HG03432 (cell line): Measurements from ENCODE around the gene OR52B2.

Experiments
- ATAC-seq: cut with Tn5 transposase; IDR thresholded peaks from one replicate; pipeline ENCODE4 v1.9.1; 2021; ENCODE audit warnings: mild to moderate bottlenecking, moderate library complexity; ENCODE audit not compliant: unreplicated experiment

Gene OR52B2

DNA sequence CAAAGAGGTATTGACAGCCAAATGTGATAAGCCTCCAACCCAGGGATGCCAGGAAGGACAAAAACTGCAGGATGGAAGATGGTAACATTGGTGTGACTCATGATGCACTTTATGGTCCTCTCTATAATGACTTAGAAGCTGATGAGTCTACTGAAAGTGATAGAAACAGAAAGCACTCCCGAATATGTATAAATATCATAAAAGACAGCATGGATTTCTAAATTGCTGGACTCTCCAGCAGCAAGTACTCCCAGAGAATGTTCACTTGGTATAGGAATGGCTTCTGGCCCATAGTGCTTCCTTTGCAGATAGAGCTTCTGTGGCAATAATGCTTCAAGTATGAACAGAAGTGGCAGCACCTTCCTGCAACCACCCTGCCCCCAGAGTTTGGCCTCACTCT lies at the start of gene OR52B2:
TSS of gene OR52B2 (minus strand) at position 101 of the 400 bp plus-strand sequence. CDS start at position 101, 0 bp downstream.
- no peak for ATAC-seq

DNA sequence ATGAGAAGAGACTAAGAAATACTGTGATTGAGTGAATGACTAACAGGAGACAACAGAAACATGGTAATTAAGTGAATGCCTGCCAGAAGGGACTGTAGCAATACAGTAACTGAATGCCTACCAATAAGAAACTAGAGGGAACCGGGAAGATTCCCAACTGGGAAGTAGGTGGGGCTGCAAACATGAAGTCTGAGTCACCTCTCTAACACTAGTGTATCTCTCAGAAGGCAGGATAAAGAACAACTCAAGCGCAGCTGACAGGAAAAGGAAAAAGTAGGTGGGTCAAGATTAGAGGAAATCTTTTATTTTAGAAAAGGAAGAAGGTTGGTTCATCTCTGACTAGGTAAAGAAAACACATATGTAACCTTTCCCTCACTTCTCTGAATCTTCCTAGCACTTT lies 49.2 kb upstream of the OR52B2 start:
- no peak for ATAC-seq

DNA sequence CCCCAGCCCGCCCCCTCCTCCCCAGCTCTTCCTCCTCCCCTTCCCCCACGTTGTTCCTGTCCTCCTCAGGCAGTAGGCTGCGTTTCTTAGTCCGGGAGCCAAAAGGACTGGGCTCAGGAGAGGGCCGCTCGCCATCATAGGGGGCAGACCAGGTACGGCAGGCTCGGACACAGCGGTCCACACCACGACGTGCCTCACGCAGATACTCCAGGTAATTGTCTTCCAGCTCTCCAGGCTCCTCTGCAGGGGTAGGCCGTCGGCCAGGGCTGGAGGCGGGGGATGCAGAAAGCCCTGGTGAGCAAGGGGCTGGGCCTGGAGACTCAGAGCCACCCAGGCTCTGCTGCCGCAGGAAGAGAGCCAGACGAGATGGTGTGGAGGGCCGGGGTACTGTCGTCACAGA lies 47.6 kb upstream of the OR52B2 start:
- ATAC-seq, result no peak

DNA sequence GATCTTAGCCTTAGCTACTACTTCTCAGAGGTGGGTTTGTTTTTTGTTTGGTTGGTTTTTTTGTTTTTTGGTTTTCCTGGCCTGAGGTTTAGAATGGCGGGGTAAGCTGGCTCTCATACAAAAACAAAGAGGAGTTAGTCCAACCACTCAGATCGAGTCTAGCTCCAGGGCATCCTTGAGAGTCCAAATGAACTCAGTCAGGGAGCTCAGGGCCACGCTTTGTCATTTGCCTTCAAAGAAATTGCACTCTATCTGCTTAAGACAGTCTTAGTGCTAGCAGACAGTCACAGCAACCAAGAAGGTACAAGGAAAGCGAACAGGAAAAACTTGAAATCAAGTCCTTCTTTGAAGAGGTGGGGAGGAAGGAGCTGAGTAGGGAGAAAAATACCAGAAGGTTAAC lies 46.4 kb upstream of the OR52B2 start:
- ATAC-seq, result no peak

DNA sequence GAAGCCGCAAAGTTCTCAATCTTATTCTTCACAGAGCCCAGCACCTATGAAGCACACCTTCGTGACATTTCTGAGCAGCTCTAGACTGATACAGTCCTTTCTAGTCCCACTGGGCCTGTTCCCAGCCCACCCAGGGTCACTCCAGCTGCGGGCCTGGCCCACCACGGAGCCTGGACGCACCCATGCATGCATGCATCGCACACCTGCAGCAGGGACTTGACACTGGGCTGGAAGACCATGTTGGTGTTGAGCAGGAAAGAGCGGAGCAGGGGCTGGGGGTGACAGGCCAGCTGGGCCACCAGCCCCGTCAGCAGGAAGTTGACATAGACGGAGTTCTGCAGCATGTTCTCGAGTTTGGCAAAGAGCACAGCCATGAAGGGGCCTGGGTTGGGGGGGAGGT lies 44.4 kb upstream of the OR52B2 start:
- ATAC-seq, result no peak

DNA sequence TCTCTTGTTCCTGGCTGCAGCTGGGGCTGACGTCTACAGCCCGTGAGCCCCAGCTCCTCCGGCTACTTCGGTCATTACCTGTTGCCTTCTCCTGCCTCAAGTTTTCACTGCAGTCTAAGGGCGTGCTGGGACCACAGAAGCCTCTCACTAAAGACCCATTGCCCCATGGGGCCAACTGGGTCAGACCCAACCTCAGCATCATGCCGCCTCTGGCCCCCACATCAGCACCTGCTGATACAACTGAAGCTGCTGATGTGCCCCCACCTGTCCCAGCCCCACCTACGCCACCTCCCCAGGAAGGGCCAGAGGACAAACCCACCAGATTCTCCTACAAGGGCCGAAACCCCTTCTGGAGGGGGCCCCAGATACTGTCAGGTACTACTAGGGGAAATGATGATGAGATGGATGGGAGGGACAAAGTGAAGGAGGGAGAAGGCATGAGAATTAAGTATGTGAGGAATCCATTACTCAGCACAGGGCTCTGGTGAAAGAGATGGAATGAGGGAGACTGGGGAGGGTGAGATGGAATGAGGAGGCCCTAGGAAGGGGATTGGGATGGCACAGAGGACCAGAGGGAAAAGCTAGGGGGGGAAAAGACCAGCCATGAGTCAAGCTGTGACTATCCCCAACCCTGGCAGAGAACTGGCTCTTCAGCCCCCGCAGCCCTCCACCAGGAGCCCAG lies 40.3 kb upstream of the OR52B2 start:
- no peak for ATAC-seq

DNA sequence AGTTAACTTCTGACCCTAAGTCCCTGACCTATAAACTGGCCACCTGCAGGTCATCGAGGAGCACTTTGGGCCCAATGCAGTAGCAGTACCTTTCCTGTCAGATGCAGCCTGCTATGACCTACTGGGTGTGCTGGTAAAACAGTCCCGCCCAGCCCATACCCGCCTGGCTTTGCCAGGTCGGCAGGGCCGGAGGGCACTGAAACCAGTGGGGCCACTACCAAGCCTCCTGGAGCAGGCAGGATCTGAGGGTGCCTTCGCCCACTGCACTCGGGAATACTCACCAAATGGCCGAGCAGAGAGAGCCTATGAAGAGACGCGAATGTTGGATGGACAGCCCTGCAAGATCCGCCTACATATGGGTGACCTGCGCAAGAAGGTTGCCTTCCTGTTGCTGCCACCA lies 39.7 kb upstream of the OR52B2 start:
- no peak for ATAC-seq

DNA sequence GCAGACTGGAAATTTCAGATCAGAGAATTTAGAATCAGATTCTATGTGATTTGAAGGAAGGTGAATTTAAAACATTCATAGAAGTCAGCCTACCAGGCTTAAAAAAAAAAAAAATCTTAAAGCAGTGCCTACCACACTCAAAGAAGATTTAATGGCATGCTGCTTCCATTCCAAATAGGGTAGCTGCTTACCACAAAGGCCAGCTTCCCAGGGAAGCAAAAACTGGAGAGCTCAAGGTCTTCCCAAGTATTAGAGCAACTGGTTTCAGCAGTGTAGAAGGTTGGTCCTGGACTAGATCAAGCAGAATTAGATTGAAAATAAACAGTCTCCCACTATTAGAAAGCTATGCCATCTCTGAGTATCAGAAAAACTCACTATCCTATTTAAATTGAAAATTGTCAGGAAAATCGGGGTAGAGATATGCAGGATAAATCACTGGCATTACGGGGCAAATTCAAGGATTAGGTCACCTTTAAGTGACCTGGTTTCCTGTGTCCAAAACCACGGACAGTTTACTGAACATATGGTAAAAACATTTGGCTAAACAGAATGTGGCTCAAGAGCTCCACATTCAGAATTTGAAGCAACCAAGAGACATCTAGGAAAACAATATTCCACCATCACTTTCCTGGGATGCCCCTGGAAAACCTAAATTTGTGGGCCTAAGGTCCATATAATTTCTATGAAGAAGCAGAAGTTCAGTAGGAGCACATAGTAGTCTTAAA lies 36.5 kb upstream of the OR52B2 start:
- ATAC-seq, result no peak

DNA sequence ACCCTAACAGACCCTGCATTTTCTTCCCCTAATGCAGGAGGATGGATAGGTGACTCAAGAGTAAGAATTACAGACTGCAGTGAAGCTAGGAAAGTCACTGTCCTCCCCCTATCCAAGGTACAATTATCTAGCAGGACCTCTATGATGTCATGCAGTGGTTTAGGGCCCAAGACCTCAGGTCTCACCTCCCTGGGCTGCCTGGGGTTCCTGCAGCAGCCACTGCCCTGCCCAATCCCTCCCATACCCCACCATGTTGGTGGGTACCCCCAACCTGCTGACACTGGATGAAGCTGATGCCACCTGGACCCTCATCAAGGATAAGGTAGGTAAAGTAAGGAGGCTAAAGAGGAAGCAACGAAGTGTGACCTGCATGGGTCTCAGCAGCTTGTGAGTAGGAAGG lies 35.2 kb upstream of the OR52B2 start, which contains the start of gene C11orf42:
TSS of gene C11orf42 (plus strand) at position 192 of the 400 bp plus-strand sequence. CDS start at position 251, 59 bp downstream.
- no peak for ATAC-seq

DNA sequence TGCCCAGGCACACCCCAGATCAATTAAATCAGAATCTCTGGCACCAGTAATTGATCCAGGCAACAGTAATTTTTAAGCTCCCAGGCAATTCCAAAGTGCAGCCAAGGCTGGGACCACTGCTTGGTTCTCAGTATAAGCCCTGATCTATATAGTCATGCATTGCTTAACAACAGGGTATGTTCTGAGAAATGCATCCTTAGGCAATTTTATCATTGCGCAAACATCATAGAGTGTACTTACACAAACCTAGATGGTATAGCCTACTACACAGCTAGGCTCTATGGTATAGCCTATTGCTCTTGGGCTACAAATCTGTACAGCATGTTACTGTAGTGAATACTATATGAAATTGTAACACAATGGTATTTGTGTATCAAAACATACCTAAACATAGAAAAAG lies 34.6 kb upstream of the OR52B2 start:
- no peak for ATAC-seq

DNA sequence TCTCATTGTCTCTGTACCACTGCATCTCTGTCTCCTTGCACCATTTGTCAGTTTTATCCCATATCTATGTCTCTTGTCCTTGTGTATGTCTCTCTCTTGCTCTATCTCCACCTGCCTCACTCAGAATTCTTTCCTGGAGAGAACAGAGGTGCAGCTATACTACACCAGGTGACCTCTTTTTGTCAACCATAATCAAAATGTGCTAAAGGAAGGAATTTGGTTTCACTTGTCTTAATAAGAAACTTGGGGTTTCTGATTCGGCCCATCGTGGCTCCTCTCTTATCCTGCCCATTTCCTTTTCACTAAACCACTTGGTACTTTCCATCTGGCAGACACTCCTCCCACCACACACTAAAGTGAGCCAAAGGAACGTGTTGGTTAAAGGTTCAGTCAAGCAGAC lies 33.2 kb upstream of the OR52B2 start:
- ATAC-seq, result peak; percentile 87

DNA sequence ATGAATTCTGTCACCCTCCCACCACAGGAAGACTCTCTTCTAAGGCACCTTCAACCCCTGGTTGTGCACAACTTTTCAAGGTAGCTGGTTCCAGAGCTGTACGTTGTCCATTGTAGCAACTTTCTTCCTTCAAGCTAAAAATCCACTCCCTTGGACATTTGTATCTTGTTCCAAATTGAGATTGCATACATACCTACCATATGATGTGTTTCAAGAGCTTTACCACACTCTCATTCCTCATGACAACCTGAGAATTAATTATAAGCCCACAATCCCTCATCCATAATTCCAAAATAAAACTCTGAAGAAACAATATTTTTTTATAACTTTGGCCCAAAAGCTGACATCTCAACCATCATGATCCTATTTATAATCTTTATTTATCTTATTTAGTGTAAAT lies 31.9 kb upstream of the OR52B2 start:
- ATAC-seq, result no peak

DNA sequence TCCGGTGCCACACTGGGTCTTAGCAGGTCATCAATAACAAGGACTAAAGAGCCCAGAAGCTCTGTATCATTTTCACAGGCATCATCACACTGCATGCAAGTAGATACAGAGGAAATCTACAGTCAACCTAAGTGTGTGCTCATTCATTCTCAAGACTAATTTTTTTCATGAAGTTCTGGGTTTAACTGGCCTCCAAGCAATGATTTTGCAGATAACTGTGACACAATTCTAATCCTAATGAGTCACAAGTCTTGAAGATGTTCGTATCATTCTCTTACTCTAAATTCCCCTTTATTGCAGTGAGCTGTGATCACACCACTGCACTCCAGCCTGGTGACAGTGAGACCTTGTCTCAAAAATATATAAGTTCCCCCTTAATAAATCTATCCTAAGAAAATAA lies 31.4 kb upstream of the OR52B2 start:
- ATAC-seq, result no peak

DNA sequence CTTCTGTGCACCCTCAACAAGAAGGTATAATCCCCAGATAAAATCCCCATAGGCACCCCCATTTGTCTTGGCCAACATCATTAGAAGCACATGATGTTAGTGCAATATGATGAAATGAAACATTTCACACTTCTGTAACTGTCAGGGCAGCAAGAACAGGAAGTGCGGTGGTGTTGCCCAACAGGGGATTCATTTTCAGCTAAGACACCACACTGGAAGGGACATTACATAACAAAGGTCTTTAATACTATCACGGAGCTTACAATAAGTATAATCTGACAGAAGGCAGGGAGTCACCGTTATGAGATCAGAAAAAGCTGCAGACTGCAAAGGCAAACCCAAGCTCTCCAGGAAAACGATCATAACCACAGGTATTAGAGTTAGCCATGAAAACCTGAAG lies 30.8 kb upstream of the OR52B2 start:
- ATAC-seq, result no peak

DNA sequence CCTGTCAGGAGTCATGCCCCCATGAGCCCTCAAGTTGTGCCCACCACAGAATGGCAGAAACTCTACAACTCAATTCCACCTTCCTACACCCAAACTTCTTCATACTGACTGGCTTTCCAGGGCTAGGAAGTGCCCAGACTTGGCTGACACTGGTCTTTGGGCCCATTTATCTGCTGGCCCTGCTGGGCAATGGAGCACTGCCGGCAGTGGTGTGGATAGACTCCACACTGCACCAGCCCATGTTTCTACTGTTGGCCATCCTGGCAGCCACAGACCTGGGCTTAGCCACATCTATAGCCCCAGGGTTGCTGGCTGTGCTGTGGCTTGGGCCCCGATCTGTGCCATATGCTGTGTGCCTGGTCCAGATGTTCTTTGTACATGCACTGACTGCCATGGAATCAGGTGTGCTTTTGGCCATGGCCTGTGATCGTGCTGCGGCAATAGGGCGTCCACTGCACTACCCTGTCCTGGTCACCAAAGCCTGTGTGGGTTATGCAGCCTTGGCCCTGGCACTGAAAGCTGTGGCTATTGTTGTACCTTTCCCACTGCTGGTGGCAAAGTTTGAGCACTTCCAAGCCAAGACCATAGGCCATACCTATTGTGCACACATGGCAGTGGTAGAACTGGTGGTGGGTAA lies 29.2 kb upstream of the OR52B2 start, which contains the start of gene OR52W1:
TSS of gene OR52W1 (plus strand) at position 51 of the 637 bp plus-strand sequence. CDS start at position 51, 0 bp downstream.
- no peak for ATAC-seq

DNA sequence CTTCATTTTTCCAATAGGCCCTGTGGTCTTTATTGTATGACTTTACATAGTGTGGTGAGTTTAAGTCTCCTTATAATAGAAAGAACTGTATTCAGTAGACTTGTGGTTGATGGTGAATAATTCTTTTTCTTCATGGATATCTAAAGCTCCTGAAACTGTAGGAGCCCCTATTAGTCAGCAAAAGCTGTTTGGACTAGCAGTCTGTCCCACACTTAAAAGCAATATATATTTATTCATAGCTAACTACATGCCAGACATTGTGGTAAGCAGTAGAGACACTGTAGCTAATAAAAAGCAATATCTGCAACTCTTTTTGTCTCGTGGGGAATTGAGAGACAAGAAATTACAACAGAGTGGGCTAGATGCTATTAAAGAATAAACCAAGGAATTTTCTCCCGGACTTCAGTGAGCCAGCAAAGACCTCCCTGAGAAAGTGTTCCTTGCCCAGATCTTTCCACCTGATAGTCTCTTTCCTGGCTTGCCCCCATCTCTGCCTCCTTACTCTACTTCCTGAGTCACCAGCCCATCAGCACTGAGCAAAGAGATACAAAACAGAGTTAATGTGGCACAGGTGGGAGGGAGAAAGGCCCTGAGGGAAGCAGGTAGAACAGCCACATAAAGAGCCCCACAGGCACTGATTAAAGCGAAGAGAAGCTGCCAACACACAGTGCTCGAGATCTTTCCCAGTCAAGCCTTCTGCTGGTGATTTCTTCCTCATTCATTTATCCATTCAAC lies 27.5 kb upstream of the OR52B2 start:
- no peak for ATAC-seq

DNA sequence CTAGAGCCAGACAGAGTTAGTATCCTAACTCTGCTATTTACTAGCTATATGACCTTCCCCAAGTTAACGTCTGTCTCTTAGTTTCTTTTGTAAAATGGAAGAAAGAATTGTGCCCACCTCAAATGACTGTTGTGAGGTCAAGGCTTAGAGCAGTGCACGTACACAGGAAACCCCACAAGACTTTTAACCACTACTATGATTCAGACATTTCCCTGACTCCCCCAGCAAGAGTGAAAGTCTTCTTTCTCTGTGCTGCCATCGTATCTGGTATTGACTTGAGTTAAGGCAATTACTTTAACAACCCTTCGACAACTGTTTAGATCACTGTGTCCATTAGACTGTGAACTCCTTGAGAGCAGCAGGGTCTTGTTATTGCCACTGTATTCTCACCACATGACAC lies 26.3 kb upstream of the OR52B2 start:
- ATAC-seq, result peak; percentile 49

DNA sequence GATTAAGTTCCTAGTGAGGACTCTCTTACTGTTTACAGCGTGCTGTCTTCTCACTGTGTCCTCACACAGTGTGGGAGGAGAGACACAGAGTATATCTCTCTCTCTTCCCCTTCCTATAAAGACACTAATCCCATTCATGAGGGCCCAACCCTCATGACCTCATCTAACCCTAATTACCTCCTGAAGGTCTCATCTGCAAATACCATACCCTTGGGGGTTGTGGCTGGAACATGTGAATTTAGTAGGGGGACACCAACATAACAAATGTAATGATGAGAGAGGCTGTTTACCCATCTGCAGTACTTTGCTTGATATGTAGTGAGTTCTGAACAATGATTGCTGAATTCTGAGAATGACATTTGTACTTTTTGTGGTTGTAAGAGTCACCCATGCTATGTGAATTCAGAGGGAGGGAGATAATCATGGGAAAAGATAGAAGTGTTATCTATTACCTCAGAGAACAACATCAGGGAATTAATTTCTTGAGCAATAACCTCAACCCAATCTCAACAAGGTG lies 24.0 kb upstream of the OR52B2 start:
- ATAC-seq, result no peak

DNA sequence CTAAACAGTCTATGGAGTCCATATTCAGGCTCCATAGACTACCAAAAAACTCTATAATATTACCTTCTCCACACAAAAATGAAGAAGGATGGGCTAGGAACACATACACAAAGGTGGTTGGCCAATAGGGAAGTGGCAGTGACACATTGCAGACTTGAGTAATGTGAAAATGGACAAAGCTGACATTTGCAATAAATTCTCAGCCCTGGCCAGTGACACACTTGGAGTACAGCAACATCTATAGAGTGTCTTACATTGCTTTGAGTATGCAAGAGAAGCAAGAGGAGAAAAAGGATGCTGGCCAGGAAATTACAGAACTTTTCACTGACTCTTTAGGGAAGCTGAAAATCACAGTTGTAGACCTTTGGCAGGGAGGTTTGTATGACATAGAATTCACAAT lies 21.6 kb upstream of the OR52B2 start:
- ATAC-seq, result no peak

DNA sequence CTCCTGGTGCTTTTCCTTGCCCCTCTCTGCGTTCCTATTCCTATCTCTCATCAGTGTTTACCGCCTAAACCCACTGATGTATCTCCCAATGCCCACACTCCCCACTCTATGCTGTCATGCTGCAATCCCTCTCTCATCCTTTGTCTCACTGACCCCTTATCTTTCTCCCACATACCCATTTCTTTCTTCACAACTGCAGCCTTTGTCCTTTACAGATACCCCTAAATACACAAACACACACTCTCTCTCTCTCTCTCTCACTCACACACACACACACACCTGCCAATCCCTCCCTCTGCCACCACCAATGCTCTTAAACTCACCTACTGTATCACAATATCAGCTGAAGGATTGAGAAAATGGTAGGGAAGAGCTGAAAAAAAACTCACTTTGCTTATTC lies 5.3 kb upstream of the OR52B2 start:
- ATAC-seq, result no peak
